ENCODE measurements around the gene ABCB9.

The ABCB9 gene

DNA sequence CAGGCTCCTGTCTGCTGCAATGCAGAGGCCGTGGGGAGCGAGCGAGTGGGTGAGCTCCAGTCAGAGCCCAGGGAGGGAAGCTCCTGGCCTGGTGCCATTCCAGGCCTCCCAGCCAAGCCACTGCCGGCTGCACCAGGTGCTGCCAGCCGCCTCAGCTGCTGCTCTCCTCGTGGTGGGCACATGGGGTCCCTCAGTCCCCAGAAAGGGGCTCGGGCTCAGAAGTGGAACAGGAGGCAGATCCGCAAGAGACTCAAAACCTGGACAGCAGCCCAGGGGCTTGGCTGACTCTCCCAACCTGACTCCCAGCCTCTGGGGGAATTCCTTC is 2.4 kb downstream of the ABCB9 start:
- ATAC-seq, result no peak
- TF ChIP-seq TOX (CRISPR knock-in tag; IDR thresholded peaks at IDR 0.05; ENCODE audit: borderline replicate concordance), result no peak
- no peak for TF ChIP-seq CSDC2 (CRISPR knock-in tag; IDR thresholded peaks at IDR 0.05)
- TF ChIP-seq TCF4 (CRISPR knock-in tag; IDR thresholded peaks at IDR 0.05; ENCODE audit: borderline replicate concordance), result no peak
- TF ChIP-seq, protein P1, sequence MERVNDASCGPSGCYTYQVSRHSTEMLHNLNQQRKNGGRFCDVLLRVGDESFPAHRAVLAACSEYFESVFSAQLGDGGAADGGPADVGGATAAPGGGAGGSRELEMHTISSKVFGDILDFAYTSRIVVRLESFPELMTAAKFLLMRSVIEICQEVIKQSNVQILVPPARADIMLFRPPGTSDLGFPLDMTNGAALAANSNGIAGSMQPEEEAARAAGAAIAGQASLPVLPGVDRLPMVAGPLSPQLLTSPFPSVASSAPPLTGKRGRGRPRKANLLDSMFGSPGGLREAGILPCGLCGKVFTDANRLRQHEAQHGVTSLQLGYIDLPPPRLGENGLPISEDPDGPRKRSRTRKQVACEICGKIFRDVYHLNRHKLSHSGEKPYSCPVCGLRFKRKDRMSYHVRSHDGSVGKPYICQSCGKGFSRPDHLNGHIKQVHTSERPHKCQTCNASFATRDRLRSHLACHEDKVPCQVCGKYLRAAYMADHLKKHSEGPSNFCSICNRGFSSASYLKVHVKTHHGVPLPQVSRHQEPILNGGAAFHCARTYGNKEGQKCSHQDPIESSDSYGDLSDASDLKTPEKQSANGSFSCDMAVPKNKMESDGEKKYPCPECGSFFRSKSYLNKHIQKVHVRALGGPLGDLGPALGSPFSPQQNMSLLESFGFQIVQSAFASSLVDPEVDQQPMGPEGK (CRISPR knock-in tag; IDR thresholded peaks at IDR 0.05; ENCODE audit: borderline replicate concordance), result no peak
- TF ChIP-seq, protein P2, sequence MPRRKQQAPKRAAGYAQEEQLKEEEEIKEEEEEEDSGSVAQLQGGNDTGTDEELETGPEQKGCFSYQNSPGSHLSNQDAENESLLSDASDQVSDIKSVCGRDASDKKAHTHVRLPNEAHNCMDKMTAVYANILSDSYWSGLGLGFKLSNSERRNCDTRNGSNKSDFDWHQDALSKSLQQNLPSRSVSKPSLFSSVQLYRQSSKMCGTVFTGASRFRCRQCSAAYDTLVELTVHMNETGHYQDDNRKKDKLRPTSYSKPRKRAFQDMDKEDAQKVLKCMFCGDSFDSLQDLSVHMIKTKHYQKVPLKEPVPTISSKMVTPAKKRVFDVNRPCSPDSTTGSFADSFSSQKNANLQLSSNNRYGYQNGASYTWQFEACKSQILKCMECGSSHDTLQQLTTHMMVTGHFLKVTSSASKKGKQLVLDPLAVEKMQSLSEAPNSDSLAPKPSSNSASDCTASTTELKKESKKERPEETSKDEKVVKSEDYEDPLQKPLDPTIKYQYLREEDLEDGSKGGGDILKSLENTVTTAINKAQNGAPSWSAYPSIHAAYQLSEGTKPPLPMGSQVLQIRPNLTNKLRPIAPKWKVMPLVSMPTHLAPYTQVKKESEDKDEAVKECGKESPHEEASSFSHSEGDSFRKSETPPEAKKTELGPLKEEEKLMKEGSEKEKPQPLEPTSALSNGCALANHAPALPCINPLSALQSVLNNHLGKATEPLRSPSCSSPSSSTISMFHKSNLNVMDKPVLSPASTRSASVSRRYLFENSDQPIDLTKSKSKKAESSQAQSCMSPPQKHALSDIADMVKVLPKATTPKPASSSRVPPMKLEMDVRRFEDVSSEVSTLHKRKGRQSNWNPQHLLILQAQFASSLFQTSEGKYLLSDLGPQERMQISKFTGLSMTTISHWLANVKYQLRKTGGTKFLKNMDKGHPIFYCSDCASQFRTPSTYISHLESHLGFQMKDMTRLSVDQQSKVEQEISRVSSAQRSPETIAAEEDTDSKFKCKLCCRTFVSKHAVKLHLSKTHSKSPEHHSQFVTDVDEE (CRISPR knock-in tag; IDR thresholded peaks at IDR 0.05), result no peak
- no peak for TF ChIP-seq RARB (CRISPR knock-in tag; IDR thresholded peaks at IDR 0.05)
- TF ChIP-seq OSR1 (CRISPR knock-in tag; IDR thresholded peaks at IDR 0.05), result no peak
- no peak for TF ChIP-seq PPARA (CRISPR knock-in tag; IDR thresholded peaks at IDR 0.05; ENCODE audit: borderline replicate concordance)
- no peak for TF ChIP-seq GLIS3 (CRISPR knock-in tag; IDR thresholded peaks at IDR 0.05)
- TF ChIP-seq ESRRG (CRISPR knock-in tag; IDR thresholded peaks at IDR 0.05), result no peak
- TF ChIP-seq ZNF8 (CRISPR knock-in tag; IDR thresholded peaks at IDR 0.05), result no peak
- no peak for TF ChIP-seq ZFP30 (CRISPR knock-in tag; IDR thresholded peaks at IDR 0.05)
- TF ChIP-seq ZC3H10 (CRISPR knock-in tag; IDR thresholded peaks at IDR 0.05), result no peak
- TF ChIP-seq, protein P3, sequence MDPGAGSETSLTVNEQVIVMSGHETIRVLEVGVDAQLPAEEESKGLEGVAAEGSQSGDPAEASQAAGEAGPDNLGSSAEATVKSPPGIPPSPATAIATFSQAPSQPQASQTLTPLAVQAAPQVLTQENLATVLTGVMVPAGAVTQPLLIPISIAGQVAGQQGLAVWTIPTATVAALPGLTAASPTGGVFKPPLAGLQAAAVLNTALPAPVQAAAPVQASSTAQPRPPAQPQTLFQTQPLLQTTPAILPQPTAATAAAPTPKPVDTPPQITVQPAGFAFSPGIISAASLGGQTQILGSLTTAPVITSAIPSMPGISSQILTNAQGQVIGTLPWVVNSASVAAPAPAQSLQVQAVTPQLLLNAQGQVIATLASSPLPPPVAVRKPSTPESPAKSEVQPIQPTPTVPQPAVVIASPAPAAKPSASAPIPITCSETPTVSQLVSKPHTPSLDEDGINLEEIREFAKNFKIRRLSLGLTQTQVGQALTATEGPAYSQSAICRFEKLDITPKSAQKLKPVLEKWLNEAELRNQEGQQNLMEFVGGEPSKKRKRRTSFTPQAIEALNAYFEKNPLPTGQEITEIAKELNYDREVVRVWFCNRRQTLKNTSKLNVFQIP (CRISPR knock-in tag; IDR thresholded peaks at IDR 0.05; ENCODE audit: borderline replicate concordance, low read depth), result no peak
- TF ChIP-seq, protein P4, sequence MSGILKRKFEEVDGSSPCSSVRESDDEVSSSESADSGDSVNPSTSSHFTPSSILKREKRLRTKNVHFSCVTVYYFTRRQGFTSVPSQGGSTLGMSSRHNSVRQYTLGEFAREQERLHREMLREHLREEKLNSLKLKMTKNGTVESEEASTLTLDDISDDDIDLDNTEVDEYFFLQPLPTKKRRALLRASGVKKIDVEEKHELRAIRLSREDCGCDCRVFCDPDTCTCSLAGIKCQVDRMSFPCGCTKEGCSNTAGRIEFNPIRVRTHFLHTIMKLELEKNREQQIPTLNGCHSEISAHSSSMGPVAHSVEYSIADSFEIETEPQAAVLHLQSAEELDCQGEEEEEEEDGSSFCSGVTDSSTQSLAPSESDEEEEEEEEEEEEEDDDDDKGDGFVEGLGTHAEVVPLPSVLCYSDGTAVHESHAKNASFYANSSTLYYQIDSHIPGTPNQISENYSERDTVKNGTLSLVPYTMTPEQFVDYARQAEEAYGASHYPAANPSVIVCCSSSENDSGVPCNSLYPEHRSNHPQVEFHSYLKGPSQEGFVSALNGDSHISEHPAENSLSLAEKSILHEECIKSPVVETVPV (CRISPR knock-in tag; IDR thresholded peaks at IDR 0.05), result no peak
- TF ChIP-seq ZFP3 (CRISPR knock-in tag; IDR thresholded peaks at IDR 0.05), result no peak

DNA sequence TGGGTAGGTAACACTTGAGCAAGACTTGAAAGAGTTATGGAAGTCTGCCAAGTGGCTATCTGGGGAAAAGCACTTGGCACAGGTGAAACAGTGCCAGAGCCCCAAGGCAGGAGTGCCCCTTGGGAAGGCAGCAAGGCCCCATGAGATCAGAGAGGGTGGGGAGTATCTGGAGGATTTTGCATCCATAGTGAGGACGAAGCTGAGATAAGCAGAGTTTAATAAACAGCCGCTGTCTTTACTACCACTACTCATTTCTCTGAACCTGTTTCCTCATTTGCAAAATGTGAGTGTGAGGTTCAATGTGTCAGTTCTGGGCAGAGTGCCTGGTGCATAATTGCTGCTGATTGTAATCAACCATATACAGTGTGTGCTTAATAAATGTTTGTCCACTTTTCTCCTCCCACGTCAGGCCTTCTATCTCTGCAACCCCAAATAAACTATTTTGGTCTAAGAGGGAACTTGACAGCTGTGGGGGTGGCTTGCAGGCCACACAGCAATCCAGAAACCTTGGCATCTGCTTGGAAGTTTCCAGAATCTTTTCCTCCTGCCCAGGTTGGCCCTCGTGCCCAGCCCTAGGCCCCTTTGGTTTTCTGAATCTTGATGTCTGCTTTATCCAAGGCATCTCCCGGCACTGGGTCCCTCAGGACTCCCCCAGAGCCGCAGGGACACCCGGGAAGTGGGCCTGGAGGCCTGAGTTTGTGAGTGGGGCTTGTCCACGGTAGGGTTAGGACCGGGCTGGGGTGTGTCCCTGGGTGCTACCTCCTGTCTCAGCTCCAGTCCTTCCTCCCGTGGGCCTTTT is 4.5 kb downstream of the ABCB9 start:
- no peak for ATAC-seq
- TF ChIP-seq, protein P4 (CRISPR knock-in tag; IDR thresholded peaks at IDR 0.05), result no peak
- TF ChIP-seq PPARA (CRISPR knock-in tag; IDR thresholded peaks at IDR 0.05; ENCODE audit: borderline replicate concordance) (no peak), ZFP30 (CRISPR knock-in tag; IDR thresholded peaks at IDR 0.05) (no peak), GLIS3 (CRISPR knock-in tag; IDR thresholded peaks at IDR 0.05) (no peak), ZNF8 (CRISPR knock-in tag; IDR thresholded peaks at IDR 0.05) (no peak), SNAI2 (CRISPR knock-in tag; IDR thresholded peaks at IDR 0.05) (no peak), ARNTL (CRISPR knock-in tag; IDR thresholded peaks at IDR 0.05; ENCODE audit: borderline replicate concordance, low read depth) (no peak), ISL1 (CRISPR knock-in tag; IDR thresholded peaks at IDR 0.05) (no peak), ZNF70 (CRISPR knock-in tag; IDR thresholded peaks at IDR 0.05) (no peak), BACH2 (CRISPR knock-in tag; IDR thresholded peaks at IDR 0.05; ENCODE audit: borderline replicate concordance) (no peak), TCF4 (CRISPR knock-in tag; IDR thresholded peaks at IDR 0.05; ENCODE audit: borderline replicate concordance) (no peak), ZNF565 (CRISPR knock-in tag; conservative IDR thresholded peaks at IDR 0.05; ENCODE audit: low read depth) (no peak), CSDC2 (CRISPR knock-in tag; IDR thresholded peaks at IDR 0.05) (no peak), OSR1 (CRISPR knock-in tag; IDR thresholded peaks at IDR 0.05) (no peak), RARB (CRISPR knock-in tag; IDR thresholded peaks at IDR 0.05) (no peak)
- TF ChIP-seq, protein P2 (CRISPR knock-in tag; IDR thresholded peaks at IDR 0.05), result no peak
- TF ChIP-seq, protein P5, sequence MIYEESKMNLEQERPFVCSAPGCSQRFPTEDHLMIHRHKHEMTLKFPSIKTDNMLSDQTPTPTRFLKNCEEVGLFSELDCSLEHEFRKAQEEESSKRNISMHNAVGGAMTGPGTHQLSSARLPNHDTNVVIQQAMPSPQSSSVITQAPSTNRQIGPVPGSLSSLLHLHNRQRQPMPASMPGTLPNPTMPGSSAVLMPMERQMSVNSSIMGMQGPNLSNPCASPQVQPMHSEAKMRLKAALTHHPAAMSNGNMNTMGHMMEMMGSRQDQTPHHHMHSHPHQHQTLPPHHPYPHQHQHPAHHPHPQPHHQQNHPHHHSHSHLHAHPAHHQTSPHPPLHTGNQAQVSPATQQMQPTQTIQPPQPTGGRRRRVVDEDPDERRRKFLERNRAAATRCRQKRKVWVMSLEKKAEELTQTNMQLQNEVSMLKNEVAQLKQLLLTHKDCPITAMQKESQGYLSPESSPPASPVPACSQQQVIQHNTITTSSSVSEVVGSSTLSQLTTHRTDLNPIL (CRISPR knock-in tag; IDR thresholded peaks at IDR 0.05; ENCODE audit: low read depth), result no peak
- TF ChIP-seq, protein P3 (CRISPR knock-in tag; IDR thresholded peaks at IDR 0.05; ENCODE audit: borderline replicate concordance, low read depth), result no peak

Data from SK-N-SH treated with all-trans-retinoic acid at 6 μM for 48 hours (cell line).